ENCODE data around the gene ATF7IP.

ATF7IP gene

DNA sequence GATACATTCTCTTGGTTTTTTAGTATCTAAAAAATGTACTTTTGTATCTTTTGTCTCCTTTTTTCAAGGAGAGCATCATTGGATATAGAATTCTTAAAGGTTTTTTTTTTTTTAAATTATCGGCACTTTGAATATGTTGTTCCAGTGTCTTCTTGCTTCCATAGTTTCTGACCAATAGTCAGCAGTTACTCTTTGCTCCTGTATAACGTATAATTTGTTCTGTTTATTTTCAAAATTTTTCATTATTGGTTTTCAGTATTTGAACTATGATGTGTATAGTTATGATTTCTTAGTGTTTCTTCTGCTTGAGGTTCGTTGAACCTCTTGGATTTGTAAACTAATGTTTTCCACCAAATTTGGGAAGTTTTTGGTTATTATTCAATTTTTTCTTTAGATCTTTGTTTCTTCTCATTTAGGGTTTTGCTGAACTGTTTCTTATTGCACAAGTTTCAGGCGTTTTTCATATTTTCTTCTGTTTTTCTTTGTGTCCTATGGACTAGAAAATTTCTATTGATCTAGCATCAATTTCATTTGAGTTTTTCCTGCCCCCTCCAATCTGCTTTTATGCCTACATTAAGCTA is 108.3 kb downstream of the ATF7IP start:
- DNase-seq (ENCODE audit: low read depth in 2 of 2, low spot score in 1 of 2): no peak

DNA sequence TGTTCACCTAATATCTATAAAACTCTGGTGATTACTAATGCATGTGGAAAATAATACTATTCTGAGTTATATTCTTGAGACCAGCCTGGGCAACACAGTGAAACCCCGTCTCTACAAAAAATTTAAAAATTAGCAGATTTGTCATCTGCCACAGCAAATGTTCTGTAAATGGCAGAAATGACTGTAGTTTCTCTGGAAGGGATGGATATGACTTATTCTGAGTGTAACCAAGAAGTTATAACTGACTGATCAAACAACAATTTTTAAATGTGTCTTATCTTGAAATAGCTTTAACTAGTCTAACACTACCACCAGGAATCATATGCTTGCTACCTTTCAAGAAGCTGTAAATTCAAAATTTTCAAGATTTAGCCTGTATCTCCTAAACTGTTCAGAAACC is 113.5 kb downstream of the ATF7IP start:
- no peak for DNase-seq (ENCODE audit: low read depth in 2 of 2, low spot score in 1 of 2)

DNA sequence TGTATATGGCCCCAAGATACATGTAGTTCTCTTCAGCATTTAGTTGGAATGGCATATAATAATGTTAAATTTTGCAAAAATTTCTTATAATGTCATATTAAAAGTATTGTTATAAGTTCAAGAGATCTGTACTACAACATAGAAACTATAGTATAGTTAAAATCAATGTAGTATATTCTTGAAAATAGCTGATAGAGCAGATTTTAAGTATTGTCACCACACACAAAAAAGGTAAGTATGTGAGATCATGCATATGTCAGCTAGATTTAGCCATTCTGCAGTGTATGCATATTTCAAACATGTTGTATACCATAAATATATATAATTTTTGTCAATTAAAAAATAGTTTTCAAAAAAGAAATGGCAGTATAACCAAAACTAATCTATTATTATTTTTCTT is 115.7 kb downstream of the ATF7IP start:
- DNase-seq (ENCODE audit: low read depth in 2 of 2, low spot score in 1 of 2): no peak

DNA sequence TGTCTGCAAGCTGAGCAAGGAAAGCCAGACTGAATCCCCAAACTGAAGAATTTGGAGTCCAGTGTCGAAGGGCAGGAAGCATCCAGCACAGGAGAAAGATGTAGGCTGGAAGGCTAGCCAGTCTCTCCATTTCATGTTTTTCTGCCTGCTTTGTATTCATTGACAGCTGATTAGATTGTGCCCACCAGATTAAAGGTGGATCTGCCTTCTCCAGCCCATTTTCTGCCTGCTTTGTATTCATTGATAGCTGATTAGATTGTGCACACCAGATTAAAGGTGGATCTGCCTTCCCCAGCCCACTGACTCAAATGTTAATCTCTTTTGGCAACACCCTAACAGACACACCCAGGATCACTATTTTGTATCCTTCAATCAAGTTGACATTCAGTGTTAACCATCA is 116.9 kb downstream of the ATF7IP start:
- DNase-seq (ENCODE audit: low read depth in 2 of 2, low spot score in 1 of 2): no peak

DNA sequence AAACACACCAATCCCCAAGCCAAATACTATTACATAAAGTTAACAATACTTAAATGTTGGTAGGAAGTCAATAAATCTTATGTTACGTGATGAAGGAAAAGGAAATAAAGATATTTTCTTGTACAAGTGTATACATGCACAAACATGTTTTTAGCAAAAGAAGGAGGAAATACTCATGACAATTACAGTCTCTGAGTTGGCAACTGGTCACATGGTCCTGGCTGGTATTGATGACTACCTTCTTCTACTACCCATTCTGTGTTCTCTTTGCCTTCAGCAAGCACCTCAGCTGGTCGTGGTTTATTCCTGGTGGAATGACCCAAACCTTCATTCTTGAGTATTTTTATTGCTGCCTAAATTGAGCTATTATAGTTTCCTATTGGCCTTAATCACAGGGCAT is 117.4 kb downstream of the ATF7IP start:
- DNase-seq (ENCODE audit: low read depth in 2 of 2, low spot score in 1 of 2): no peak

DNA sequence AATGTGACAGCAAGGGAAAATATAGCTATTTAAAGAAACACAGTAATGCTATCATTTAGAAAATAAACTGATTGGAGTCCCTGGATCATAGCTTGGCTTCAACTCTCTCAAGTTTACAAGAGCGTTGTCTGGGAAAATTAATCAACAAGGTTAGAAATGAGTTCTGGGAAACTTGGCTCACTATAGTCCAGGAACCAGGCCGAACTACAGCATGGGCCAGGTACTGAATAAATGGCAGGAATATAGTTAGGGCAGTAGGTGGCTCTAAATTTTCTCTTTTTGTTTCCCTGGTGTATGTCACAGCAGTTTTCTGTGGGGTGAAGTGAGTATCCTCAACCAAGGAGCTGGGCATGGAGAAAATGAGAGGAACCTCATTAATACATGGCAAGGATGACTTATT is 129.8 kb downstream of the ATF7IP start:
- DNase-seq (ENCODE audit: low read depth in 2 of 2, low spot score in 1 of 2): no peak

DNA sequence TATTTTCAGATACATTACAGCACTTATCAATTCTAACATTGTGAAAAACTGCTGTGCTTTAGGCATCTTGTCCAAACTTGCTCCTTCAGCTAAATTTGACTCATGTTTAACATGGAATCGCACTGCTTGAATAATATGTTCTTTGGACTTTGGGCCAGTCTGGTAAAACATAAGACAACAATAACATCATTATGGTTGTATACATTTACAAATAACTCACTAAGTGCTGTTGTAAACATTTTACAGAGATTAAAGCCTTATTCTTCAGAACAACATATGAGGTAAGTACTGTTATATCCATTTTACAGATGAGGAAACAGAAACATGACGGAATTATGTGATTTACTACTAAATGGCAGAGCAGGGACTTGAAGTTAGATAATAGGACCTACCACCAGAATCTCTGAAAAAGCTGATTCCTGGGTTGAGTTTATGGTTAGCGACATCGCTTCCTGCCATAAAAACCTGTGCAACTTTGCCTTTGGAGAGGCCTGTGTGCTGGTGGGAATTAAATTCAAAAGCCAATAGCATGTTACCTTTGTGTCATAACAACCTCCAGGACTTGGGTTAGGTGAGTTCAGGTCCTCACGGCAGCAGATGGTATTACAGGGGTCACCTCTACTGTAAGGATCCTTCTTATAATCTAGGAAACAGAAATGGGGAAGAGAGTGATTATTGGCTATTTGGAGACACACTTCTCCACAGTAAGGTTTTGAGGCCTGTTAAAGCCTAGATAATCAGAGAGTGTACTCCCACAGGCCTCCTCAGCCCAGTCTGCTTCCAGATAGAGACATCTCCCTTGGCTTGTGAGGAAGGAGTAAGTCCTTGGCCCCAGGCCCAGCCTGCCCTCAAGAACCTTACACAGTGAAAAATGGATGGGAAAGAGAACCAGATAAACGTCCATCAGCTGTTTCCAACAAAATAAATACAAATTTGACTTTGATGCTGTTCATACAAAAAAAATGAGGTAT is 140.4 kb downstream of the ATF7IP start:
- DNase-seq (ENCODE audit: low read depth in 2 of 2, low spot score in 1 of 2): no peak

DNA sequence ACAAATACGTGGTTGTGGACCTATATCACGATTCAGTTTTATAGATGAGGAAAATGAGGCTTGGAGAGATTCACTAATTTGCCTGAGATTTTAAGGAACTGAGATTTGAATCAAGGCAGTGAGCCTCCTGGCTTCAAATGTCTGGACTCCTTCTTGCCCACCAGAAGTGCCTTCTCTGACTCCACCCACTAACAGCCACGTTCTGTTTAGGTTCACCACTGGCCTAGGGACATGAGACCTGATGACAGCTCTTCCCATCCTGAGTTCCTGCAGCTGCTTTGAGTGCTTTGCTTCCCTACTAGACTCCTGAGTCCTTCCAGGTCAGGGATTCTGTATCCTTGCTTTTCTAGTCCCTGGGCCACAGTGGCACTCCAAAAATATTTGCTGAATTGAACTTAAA is 145.1 kb downstream of the ATF7IP start:
- no peak for DNase-seq (ENCODE audit: low read depth in 2 of 2, low spot score in 1 of 2)

DNA sequence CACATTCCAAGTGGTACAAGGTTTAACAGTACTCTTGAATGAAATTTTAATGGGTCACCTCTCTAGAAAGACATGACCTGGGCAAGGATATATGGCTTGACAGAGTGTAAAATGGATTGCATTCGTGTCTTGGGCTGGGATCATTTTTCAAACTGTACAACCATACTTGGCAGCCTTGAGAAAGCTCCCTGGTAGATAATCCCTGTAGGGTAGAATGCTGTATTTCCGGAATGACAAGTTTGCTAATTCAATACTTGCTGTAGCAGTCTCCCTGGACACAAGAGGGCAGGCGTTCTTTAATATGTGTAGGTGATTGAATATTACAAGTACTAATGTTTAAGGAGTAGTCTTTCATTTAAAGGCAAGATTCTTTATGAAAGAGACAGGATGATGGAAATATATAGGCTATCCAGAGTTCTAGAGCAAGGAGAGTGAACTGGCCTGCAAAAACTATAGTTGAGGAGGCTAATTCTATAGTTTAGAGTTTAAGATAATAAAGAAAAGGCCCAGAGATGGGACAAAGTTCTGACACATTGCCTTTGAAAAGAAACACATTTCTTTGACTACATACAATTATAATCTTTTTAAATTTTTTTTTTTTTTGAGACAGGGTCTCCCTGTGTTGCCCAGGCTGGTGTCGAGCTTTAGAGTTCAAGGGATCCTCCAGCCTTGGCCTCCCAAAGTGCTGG is 148.8 kb downstream of the ATF7IP start:
- DNase-seq (ENCODE audit: low read depth in 2 of 2, low spot score in 1 of 2): no peak

DNA sequence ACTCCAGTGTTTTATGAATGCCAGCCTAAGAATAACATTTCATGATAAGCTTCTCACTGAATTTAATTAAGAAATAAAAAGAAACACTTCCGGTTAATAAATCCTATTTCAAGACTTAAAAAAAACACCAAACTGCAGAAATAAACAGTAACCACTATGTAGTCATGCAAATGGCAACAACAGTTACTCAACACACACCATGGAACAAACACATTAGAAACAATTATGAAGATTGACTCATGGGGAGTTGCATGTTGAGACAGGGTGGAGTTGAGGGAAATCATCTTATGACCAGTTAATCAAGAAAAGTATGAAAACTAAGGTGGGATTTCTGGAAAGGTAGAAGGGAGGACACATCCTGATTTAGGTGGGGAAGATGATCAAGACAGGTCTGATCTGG is 149.5 kb downstream of the ATF7IP start:
- no peak for DNase-seq (ENCODE audit: low read depth in 2 of 2, low spot score in 1 of 2)

DNA sequence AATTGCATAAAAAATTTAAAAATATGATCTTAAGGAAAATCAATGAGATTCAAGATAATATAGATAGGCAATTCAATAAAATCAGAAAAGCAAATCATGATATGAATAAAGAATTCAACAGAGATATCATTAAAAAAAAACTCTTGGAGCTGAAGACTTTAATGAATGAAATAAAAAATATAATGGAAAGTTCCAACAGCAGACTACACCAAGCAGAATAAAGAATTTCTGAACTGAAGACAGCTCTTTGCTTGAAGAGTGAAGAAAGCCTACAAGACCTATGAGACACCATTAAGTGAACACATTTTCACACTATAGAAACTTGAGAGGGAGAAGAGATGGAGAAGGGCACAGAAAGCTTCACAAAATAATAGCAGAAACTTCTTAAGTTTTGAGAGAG is 156.3 kb downstream of the ATF7IP start:
- no peak for DNase-seq (ENCODE audit: low read depth in 2 of 2, low spot score in 1 of 2)

DNA sequence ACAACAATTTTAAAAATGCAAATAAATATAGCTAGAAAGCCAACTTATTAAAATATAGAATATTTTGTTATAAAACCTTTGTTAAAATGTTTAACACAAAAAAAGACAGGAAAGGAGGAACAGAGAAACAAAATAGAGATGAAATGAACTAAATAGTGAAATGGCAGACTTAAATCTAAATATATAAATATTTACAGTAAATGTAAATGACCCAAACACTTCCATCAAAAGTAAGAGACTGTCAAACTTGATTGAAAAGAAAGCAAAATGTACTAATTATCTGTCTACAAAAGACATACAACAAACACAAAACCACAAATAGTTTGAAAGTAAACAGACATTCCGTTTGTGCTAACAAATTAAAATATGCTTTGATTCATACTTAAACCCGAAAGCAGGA is 160.5 kb downstream of the ATF7IP start:
- DNase-seq (ENCODE audit: low read depth in 2 of 2, low spot score in 1 of 2): no peak

DNA sequence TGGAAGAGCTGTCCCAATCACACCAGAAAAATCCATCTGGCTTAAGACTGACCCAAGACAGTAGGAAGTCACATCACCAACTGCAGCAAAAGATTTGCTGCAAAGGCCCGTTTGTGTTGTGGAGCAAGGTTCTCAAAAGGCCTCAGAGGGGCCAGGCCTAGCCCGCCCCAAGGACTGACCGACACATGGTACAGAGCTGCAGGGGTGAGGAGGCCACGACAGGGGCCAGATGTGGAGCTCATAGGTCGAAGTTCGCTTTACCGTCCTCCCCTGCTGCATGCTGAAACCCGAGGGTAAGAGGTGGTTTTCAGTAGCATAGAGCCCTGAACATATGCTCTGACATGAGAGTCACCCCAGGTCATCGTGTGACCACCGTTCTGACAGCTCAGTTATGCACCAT is 166.7 kb downstream of the ATF7IP start:
- DNase-seq (ENCODE audit: low read depth in 2 of 2, low spot score in 1 of 2): no peak

DNA sequence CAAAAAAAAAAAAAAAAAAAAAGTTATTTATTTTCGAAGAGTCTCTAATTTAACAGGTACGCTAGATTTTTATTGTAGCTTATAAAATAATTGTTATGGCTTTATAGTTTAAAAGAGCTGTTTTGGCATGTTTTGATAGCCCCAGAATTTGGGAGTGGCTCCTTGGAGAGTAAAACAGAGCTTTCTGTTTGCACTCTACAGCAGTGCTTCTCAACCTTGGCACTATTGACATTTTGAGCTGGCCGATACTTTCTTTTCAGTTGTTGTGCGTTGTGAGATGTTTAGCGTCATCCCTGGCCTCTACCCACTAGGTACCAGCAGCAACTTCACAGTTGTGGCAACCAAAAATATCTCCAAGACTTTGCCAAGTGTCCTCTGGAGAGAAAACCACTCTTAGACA is 171.6 kb downstream of the ATF7IP start:
- no peak for DNase-seq (ENCODE audit: low read depth in 2 of 2, low spot score in 1 of 2)

DNA sequence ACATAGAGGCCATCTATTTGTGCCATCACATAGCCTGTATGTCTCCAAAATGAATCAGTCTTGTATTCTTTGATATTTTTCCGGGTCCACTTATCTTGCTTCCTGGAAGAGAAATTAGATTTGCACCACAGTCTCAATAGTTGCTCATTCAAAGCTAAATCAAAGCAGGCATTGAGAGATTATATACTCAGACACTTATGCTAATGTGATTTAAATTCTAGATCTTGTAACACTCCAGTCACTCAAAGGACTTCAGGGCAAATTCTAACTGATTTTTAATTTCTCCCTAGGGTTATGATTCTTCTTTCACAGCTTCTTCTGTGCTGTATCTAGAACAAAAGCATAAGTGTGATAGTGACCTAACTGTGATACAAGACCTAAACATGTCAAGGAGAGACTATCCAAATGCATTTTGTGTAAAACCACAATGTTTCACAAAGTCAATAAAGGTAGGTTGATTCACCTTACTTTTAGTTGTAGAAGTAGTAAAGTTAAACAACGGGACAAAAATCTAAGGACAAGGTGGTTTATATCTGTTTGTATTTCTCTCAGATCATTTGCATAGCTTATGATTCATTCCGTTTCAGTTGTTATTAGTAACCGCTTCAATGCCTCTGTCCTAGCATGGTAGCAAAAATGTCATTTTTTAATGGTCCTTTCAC is 175.4 kb downstream of the ATF7IP start:
- DNase-seq (ENCODE audit: low read depth in 2 of 2, low spot score in 1 of 2): no peak

DNA sequence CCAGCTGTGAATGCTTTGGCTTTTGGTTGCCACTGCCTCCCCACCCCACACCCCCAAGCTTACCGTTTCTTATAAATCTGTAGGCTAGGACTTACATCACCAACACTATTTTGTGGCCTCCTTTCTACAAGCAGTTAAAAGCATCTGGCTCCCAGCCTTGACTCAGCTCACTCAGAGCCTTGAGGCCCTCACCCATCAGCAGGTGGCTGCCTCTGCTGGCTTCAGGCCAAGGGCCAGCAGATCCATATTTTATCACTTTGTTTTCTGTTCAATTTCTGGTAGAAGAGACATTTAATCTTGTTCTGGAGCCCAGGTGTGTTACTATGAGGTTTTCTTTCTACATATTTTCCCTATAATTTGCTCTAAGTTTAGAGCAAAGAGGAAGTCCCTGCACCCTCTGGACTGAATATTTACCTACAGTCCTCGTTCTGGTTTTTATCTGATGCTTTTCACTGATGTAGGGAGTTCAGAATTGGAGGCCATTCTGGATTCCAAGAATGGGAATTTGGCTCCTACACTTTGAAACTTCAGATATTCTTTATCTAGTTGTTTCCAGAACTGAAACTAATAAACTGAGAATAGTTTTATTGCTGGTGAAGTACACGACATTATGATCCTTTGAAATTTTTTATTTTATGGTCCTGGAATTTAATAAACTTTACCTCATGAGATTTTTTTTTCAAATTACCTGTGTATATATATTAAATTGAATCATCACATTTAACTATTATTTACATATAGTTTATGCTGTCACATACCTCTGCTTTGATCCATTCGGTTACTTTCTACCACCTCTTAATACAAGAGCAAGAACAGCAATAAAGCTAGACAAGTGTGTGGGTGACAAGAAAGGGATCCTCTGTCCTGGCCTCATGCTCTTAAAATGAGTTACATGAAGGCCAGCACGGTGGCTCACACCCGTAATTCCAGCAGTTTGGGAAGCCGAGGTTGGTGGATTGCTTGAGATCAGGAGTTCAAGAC is 180.0 kb downstream of the ATF7IP start:
- no peak for DNase-seq (ENCODE audit: low read depth in 2 of 2, low spot score in 1 of 2)

DNA sequence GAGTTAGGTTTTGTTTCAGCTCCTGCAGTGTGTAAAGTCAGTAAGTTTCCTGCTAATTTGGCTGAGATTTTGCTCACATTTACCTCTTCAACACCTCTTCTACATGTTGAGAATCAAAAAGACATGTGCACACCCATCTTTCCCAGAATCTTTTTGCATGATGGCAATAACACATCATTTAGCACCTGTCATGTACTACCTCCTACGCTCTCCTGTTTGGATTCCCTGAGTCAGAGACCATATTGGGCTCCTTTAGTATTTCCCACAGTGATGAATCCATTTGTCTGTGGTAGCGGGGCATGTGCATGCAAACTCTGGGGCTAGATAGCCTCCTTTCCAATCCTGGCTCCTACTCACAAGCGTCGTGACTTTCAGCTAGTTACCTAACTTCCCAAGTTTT is 182.1 kb downstream of the ATF7IP start:
- DNase-seq (ENCODE audit: low read depth in 2 of 2, low spot score in 1 of 2): no peak

DNA sequence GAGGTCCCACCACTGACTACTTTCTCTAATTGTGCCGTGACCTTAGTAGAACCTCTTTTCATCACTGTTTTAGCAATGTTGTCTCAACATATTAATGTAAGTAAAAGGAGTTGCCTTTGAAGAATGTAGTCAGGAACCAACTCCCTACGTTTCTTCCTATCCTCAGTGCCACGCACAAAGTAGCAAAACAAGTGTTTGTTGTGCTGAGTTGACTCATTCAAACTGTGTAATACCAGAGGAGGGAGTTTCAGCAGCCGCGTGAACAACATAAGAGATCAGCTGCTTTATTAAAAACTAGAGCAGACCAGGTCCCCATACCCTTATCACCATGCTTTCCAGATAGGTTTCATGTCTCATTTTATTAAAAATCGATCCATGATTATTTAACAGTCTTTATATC is 183.1 kb downstream of the ATF7IP start:
- DNase-seq (ENCODE audit: low read depth in 2 of 2, low spot score in 1 of 2): no peak
